Smooth muscle cell of the pulmonary artery (primary cell): Measurements from ENCODE around the gene PPM1E. TPM values are rescaled to one million over a fixed set of nuclear protein-coding genes. Genes with fewer than 3 reads are reported as not detected.

Experiments
- total RNA-seq: library from RNA; depleted of rRNA; stranded (reverse); fragments of >200 nt; gene quantifications from 2 replicates; pipeline ENCODE4 v1.2.3, GENCODE V29; 2014

Gene PPM1E
- total RNA-seq: 0.07 and 0.13 TPM in 2 replicates

GRCh38 chr17:58755577-58756245, at the start of gene PPM1E:
Gene PPM1E, plus strand, starts transcription at chr17:58755854.

Other genes starting within 250 kb of the PPM1E start
- gene MTMR4, start 241.2 kb upstream of the PPM1E start, total RNA-seq: 53.8 and 76.7 TPM in 2 replicates
- gene TEX14, start 63.8 kb upstream of the PPM1E start, total RNA-seq: 0.03 and 0.07 TPM in 2 replicates
- 26.4 and 27.0 TPM in 2 replicates for gene RAD51C, start 63.3 kb upstream of the PPM1E start, total RNA-seq